ENCODE data around the gene GALNT2.

GALNT2 gene

GRCh38 chr1:230109066-230109465, 42.0 kb downstream of the GALNT2 start:
- no peak for TF ChIP-seq CTCF (IDR thresholded peaks at IDR 0.05; ENCODE audit: borderline replicate concordance, insufficient read depth, low read depth, low read length)
- H3K4me3 ChIP-seq (ENCODE audit: low read depth, low read length), result no peak overlapping the region

- H3K4me3 ChIP-seq (ENCODE audit: low read depth, low read length), result no peak overlapping the region
- peak; percentile 15; the same call in 1 of the 2 replicates for TF ChIP-seq CTCF (IDR thresholded peaks at IDR 0.05; ENCODE audit: borderline replicate concordance, insufficient read depth, low read depth, low read length)
These were observed 43.0 kb downstream of the GALNT2 start for GRCh38 chr1:230109895-230110667.

- H3K4me3 ChIP-seq (ENCODE audit: low read depth, low read length), result no peak overlapping the region
- TF ChIP-seq CTCF (IDR thresholded peaks at IDR 0.05; ENCODE audit: borderline replicate concordance, insufficient read depth, low read depth, low read length), result no peak
These were observed 43.9 kb downstream of the GALNT2 start for GRCh38 chr1:230110971-230111370.

- TF ChIP-seq CTCF (IDR thresholded peaks at IDR 0.05; ENCODE audit: borderline replicate concordance, insufficient read depth, low read depth, low read length), result no peak
- H3K4me3 ChIP-seq (ENCODE audit: low read depth, low read length), result no peak overlapping the region
These were observed 45.2 kb downstream of the GALNT2 start for GRCh38 chr1:230112131-230112701.

- no peak overlapping the region for H3K4me3 ChIP-seq (ENCODE audit: low read depth, low read length)
- no peak for TF ChIP-seq CTCF (IDR thresholded peaks at IDR 0.05; ENCODE audit: borderline replicate concordance, insufficient read depth, low read depth, low read length)
These were observed 45.7 kb downstream of the GALNT2 start for GRCh38 chr1:230112782-230113181.

- no peak overlapping the region for H3K4me3 ChIP-seq (ENCODE audit: low read depth, low read length)
- no peak for TF ChIP-seq CTCF (IDR thresholded peaks at IDR 0.05; ENCODE audit: borderline replicate concordance, insufficient read depth, low read depth, low read length)
These were observed 46.2 kb downstream of the GALNT2 start for GRCh38 chr1:230113235-230113592.

Data from GM12875 (cell line).